ENCODE data around the gene KCNAB2.

Gene KCNAB2

GRCh38 chr1:6145864-6146410 is 100.2 kb downstream of the KCNAB2 start:
- Histone ChIP-seq H3K36me3 (ENCODE audit: insufficient read depth) (no peaks in the 10 kb centered on the region), H4K20me1 (ENCODE audit: insufficient read depth) (no peaks in the 10 kb centered on the region), H3K27me3 (ENCODE audit: insufficient read depth, low read depth) (peaks cover 92% of the 10 kb centered on the region), H3K4me1 (ENCODE audit: low read depth, poor library complexity, severe bottlenecking) (peaks cover 4% of the 10 kb centered on the region), H2AFZ (ENCODE audit: low read depth) (no peak overlapping the region), H3K79me2 (ENCODE audit: insufficient read depth, low read depth) (no peaks in the 10 kb centered on the region), H3K27ac (no peak overlapping the region), H3K4me2 (no peak overlapping the region), H3K9ac (no peak overlapping the region), H3K4me3 (IDR thresholded peaks at IDR 0.05; ENCODE audit: insufficient read depth, low read depth, low read length) (no peak overlapping the region)
- TF ChIP-seq CTCF (conservative IDR thresholded peaks at IDR 0.05; ENCODE audit: low read depth, low read length): no peak

GRCh38 chr1:6148497-6149241 is 103.0 kb downstream of the KCNAB2 start:
- Histone ChIP-seq H2AFZ (ENCODE audit: low read depth) (peak overlapping the region; percentile 57), H3K79me2 (ENCODE audit: insufficient read depth, low read depth) (no peaks in the 10 kb centered on the region), H3K27me3 (ENCODE audit: insufficient read depth, low read depth) (peaks cover 95% of the 10 kb centered on the region), H4K20me1 (ENCODE audit: insufficient read depth) (no peaks in the 10 kb centered on the region), H3K4me1 (ENCODE audit: low read depth, poor library complexity, severe bottlenecking) (peaks cover 4% of the 10 kb centered on the region), H3K4me2 (peak overlapping the region; percentile 60), H3K27ac (no peak overlapping the region), H3K36me3 (ENCODE audit: insufficient read depth) (no peaks in the 10 kb centered on the region), H3K4me3 (IDR thresholded peaks at IDR 0.05; ENCODE audit: insufficient read depth, low read depth, low read length) (no peak overlapping the region), H3K9ac (no peak overlapping the region)
- no peak for TF ChIP-seq CTCF (conservative IDR thresholded peaks at IDR 0.05; ENCODE audit: low read depth, low read length)

GRCh38 chr1:6149597-6149996 is 103.9 kb downstream of the KCNAB2 start:
- Histone ChIP-seq H3K4me1 (ENCODE audit: low read depth, poor library complexity, severe bottlenecking) (peaks cover 4% of the 10 kb centered on the region), H3K36me3 (ENCODE audit: insufficient read depth) (no peaks in the 10 kb centered on the region), H4K20me1 (ENCODE audit: insufficient read depth) (no peaks in the 10 kb centered on the region), H3K79me2 (ENCODE audit: insufficient read depth, low read depth) (no peaks in the 10 kb centered on the region), H3K4me2 (no peak overlapping the region), H3K4me3 (IDR thresholded peaks at IDR 0.05; ENCODE audit: insufficient read depth, low read depth, low read length) (no peak overlapping the region), H3K9ac (no peak overlapping the region), H3K27me3 (ENCODE audit: insufficient read depth, low read depth) (peaks cover 95% of the 10 kb centered on the region), H3K27ac (no peak overlapping the region), H2AFZ (ENCODE audit: low read depth) (no peak overlapping the region)
- no peak for TF ChIP-seq CTCF (conservative IDR thresholded peaks at IDR 0.05; ENCODE audit: low read depth, low read length)

DNA sequence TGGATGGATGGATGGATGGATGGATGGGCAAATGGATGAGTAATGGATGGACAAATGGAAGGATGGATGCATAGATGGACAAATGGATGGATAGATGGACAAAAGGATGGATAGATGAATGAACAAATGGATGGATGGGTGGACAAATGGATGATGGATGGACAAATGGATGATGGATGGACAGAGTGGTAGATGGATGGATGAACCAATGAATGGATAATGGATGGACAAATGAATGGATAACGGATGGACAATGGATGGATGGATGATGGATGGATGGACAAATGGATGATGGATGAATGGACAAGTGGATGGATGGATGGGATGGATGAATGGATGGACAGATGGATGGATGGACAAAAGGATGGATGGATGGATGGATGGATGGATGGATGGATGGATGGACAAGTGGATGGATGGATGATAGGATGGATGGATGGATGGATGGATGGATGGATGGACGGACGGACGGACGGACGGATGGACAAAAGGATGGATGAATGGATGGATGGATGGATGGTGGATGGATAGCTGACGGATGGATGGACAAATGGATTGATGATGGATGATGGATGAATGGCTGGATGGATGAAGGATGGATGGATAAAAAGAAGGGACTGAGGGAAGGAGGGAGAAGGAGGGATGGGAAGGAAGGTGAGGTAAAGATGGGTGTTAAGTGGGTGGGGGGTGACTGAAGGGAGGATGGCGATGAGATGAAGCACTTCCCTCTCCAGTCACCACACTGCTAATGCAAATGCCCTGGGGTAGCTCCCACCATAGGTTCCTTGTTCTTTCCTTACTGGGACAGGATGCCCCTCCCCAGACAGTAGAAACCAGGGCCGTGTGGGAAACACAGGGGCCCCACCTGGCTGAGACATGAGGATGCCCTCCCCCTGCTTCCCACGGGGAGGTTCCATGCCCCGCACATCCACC is 104.6 kb downstream of the KCNAB2 start:
- peaks cover 4% of the 10 kb centered on the region for H3K4me1 ChIP-seq (ENCODE audit: low read depth, poor library complexity, severe bottlenecking)
- no peaks in the 10 kb centered on the region for H3K36me3 ChIP-seq (ENCODE audit: insufficient read depth)
- H4K20me1 ChIP-seq (ENCODE audit: insufficient read depth): no peaks in the 10 kb centered on the region
- H3K4me2 ChIP-seq: no peak overlapping the region
- H3K9ac ChIP-seq: no peak overlapping the region
- no peak overlapping the region for H3K4me3 ChIP-seq (IDR thresholded peaks at IDR 0.05; ENCODE audit: insufficient read depth, low read depth, low read length)
- H3K27ac ChIP-seq: no peak overlapping the region
- H3K27me3 ChIP-seq (ENCODE audit: insufficient read depth, low read depth): peaks cover 93% of the 10 kb centered on the region
- H2AFZ ChIP-seq (ENCODE audit: low read depth): no peak overlapping the region
- H3K79me2 ChIP-seq (ENCODE audit: insufficient read depth, low read depth): no peaks in the 10 kb centered on the region
- TF ChIP-seq CTCF (conservative IDR thresholded peaks at IDR 0.05; ENCODE audit: low read depth, low read length): no peak

Measured in KMS-11 (cell line).